Measurements from ENCODE around the gene TRAPPC4.
"Not testable (repeated sequence)": the region's sequence is repeated elsewhere in the genome, so short reads cannot be mapped to it uniquely, and the experiment has no call there.

Gene TRAPPC4

DNA sequence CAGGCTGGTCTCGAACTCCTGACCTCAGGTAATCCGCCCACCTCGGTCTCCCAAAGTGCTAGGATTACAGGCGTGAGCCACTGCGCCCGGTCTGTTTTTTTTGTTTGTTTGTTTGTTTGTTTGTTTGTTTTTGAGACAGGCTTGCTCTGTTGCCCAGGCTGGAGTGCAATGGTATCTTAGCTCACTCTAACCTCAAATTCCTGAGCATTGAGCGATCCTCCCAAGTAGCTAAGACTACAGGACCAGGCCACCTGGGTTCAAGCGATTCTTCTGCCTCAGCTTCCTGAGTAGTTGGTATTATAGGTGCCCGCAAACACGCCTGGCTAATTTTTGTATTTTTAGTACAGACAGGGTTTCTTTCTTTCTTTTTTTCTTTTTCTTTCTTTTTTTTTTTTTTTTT, 14.9 kb downstream of the TRAPPC4 start:
- not testable (repeated sequence) for DNase-seq (ENCODE audit: low read depth in 1 of 2, low spot score in 1 of 2)

DNA sequence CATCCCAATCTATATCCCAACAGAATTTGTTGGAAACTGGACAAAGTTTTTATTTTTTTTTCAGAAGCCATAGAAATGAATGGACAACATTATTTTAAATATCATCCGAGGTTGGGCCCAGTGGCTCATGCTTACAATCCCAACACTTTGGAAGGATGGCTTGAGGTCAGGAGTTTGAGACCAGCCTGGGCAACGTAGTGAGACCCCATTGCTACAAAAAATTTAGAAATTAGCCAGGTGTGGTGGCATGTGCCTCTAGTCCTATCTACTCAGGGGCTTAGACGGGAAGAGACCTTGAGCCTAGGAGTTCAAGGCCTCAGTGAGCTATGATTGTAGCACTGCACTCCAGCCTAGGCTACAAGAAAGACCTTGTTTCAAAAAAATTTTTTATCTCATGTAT, 16.2 kb downstream of the TRAPPC4 start:
- DNase-seq (ENCODE audit: low read depth in 1 of 2, low spot score in 1 of 2) = no peak

DNA sequence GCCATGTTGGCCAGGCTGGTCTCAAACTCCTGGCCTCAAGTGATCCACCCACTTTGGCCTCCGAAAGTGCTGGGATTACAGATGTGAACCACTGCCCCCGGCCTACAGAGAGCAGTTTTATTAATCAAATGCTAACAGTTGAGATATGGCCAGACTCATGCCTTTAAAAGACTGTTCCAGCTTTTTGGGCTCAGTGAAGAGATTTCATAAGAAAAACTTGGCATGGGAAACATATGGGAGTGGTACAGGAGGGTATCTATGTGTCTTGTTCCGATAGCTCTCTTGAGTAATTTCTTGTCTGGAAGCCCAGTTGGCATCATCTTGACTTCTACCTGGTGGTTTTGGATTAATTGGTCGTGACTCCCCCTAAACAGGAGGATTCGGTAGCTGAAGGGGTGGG, 20.3 kb downstream of the TRAPPC4 start:
- DNase-seq (ENCODE audit: low read depth in 1 of 2, low spot score in 1 of 2) = no peak

DNA sequence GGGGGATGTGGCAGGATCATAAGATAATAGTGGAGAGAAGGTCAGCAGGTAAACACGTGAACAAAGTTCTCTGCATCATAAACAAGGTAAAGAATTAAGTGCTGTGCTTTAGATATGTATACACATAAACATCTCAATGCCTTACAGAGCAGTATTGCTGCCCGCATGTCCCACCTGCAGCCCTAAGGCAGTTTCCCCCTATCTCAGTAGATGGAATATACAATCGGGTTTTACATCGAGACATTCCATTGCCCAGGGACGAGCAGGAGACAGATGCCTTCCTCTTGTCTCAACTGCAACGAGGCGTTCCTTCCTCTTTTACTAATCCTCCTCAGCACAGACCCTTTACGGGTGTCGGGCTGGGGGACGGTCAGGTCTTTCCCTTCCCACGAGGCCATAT, 20.9 kb downstream of the TRAPPC4 start:
- not testable (repeated sequence) for DNase-seq (ENCODE audit: low read depth in 1 of 2, low spot score in 1 of 2)

DNA sequence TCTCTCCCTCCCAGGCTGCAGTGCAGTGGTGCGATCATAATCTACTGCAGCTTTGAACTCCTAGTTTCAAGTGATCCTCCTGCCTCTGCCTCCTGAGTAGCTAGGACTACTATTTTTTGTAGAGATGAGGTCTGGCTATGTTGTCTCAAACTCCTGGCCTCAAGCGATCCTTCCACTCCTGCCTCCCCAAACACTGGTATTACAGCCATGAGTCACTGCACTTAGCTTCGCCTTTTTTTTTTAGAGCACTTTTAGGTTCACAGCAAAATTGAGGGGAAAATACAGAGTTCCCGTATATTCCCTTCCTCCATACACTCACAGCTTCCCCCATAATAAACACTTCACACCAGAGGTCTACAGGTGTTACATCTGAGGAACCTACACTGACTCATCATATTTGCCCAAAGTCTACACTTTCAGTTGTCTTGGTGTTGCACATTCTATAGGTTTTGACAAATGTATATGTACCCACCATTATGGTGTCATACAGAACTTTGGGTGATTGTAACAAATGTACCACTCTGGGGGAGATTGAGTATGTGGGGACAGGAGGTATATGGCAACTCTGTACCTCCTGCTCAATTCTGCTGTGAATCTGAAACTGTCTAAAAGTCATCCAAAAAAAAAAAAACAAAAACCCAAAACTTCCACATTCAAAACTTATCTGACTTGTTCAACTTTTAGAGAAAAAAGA, 23.4 kb downstream of the TRAPPC4 start:
- DNase-seq (ENCODE audit: low read depth in 1 of 2, low spot score in 1 of 2) = no peak

DNA sequence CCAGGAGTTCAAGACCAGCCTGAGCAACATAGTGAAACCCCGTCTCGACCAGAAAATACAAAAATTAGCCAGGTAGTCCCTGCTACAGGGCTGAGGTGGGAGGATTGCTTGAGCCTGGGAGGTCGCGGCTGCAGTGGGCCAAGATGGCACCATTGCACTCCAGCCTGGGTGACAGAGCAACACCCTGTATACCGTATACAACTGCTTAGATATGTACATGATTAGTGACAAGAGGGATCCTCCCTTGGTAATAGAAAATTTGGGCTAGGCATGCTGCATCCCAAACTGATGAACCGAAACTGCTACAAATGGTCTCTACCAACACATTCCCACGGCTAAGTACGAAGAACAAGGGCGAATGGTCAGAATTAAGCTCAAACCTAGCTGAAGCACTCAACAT, 24.4 kb downstream of the TRAPPC4 start:
- no peak for DNase-seq (ENCODE audit: low read depth in 1 of 2, low spot score in 1 of 2)

DNA sequence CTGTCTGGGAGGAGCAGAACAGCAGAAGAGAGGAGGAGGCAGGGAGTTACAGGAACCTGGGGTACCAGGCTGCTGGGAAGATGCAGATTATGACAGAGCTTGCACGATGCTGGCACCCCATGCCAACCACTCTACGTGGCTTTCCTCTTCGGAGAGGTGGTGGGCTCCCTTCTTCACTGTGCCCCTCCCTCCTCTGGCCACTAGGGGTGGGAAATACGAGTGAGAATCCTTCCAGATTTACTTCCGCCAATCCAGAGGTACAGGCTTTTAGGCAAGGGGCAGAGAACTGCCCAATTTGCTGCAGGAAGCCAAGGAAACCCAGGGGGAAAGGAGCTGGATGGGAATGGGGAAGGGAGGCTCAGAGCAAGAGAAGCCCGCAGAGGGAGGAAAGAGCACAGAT, 26.1 kb downstream of the TRAPPC4 start:
- DNase-seq (ENCODE audit: low read depth in 1 of 2, low spot score in 1 of 2) = no peak

DNA sequence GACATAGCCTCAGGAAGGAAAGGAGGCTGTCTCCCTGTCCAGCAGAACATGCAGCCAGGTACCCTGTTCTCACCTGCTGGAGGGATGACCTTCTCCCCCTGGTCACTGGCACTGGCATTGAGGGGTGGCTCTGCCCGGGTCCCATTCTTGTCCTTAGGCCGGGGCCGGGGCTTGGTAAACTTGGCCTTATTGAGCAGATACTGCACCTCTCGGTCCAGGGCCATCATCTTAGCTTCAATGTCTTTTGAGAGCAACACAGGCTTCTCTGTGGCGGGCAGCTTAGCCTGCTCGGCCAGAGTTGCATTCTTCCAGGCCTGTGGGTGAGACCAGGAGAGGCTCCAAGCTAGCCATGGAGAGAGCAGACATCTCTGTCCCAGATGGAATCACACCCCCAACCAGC, 27.9 kb downstream of the TRAPPC4 start:
- DNase-seq (ENCODE audit: low read depth in 1 of 2, low spot score in 1 of 2) = no peak

DNA sequence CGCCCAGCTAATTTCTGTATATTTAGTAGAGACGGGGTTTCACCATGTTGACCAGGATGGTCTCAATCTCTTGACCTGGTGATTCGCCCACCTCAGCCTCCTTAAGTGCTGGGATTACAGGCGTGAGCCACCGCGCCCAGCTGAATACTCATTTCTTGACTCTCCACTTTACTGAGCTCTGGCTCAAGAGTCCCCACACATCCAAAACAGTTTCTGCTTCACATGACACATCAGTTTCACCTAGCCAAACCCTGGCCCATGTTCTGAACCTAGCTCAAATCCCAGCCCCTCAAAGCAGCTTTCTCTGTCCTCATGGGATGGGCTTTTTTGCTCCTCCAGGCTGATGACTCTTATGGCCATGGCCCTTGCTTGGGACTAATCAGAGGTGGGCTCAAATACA, 28.6 kb downstream of the TRAPPC4 start:
- no peak for DNase-seq (ENCODE audit: low read depth in 1 of 2, low spot score in 1 of 2)

DNA sequence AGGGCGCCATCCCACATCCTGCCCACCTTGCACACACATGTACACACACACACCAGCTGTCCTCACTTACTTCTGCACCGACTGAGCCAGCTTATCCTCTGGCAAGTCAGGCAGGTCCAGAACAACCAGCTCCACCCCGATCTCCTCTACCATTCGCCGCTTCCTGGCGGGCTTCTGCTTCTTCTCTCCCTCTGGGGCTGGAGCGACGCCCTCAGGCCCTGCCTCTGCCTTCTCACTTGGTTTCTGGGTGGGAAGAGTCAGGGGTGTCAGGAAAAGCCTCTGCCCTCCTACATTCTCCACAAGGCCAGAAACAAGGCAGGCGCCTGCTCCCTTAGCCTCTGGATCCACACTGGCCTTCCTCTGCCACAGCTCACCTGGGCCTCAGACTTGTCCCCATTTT, 30.1 kb downstream of the TRAPPC4 start:
- no peak for DNase-seq (ENCODE audit: low read depth in 1 of 2, low spot score in 1 of 2)

DNA sequence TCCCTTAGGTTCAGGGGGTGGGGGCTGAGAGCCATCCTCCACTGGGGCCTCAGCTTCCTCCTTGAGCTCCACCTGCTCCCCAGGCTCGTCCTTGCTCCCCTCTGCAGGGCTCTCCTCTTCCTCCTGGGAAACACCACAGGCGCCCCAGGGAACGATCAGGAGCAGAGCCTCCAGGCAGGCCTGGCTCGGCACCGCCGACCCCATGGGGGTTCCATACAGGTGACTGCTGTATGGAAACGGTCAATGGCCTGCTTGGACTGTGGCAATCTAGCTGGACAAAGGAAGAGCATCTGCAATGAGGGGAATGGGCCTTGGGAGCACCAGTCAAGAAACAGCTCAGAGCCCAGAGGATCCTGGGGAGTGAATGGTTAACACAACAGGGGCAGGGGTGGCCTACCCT, 30.5 kb downstream of the TRAPPC4 start:
- DNase-seq (ENCODE audit: low read depth in 1 of 2, low spot score in 1 of 2) = no peak

DNA sequence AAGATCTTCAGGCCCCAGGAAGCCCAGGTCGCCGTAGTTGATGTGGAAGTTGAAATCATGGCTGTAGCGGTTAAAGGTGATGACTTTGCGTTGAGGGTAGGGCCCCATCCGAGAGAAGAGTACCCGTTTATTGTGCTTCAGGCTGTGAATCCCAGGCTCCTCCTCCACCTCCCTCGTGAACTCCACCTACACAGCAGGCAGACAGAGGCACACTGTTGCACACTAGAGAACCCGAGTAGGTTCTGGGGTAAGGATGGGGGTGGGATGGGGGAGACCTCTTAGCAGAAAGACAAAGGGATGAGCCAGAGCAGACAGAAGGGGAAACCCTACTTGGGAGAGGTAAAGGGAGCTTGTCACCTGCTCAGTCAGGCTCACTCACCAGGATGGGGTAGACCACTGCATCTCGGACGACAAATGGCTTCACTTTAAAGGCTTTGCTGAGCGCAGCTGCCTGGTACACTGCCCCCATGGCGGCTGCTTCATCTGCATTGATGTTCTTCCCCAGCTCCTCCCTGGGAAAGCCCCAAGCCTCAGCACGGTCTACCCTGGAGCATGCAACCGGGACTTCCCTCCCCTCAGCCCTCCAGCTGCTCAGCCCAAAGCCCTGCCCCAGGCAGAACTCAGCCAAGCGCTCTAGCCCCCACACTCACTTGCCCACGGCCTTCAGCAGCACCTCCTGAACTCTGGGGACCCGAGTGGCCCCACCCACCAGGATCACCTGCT, 33.0 kb downstream of the TRAPPC4 start:
- DNase-seq (ENCODE audit: low read depth in 1 of 2, low spot score in 1 of 2) = no peak

DNA sequence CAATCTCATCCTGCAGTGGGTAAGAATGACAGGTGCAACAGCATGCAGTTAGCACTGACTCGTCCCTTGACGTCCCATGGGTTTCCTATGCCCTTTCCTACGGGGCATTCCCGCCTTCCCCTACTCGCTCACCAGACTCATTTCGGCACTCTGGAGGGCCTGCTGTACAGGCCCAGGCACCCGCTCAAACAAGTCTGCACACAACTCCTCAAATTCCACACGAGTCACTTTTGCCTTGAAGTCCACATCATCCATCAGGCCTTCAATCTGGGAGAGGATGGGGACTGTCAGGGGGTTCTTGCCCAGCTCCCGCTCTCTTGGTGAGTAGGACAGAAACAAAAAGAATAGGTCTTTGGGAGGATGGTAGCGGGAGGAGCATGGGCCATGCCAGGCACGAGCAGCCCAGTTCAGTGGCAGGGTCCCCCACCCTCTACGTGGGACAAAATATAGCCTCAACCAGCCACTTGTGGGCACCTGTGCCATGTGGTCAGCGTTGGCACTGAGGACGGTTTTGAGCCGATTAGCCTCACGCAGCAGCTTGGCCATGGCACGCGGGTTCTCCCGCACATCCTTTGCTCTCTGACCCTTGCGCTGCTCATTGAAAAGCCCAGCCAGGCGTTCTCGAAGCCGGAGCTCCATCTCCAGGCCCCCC, 33.7 kb downstream of the TRAPPC4 start:
- DNase-seq (ENCODE audit: low read depth in 1 of 2, low spot score in 1 of 2) = no peak

DNA sequence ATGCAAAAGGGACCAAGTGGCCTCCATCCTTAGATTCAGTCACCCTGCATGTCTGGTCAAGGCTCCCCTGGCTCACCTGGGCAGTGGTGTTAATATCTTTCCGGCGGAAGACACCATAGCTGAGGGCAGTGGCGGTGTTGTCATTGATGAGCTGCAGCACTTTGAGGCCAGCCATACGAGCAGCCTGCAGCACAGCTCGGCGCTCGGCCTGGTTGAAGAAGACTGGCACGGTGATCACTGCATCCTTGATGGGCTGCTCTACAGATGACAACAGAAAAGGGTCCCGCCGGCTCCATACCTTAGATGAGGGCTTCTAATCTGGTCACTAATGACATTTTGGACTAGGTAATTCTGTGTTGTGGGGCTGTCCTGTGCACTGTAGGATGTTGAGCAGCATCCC, 35.9 kb downstream of the TRAPPC4 start:
- no peak for DNase-seq (ENCODE audit: low read depth in 1 of 2, low spot score in 1 of 2)

DNA sequence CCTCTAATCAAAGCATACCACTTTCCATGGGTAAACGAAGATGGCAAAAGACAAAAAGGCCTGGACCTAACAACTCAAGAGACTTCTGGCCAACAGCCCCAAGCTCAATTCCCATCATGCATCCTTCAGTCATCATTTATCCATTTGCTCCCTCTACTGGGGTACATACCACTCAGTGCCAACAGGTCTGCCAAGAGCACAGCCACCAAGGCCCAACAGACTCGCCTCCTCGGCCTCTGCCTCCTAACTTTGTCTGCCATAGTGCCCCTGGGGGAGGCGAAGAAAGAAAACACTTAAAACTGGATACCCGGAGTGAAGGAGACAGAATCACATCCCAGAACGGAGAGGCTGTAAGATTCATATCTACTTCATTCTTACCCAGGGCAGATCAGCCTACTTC, 37.3 kb downstream of the TRAPPC4 start:
- DNase-seq (ENCODE audit: low read depth in 1 of 2, low spot score in 1 of 2) = no peak

DNA sequence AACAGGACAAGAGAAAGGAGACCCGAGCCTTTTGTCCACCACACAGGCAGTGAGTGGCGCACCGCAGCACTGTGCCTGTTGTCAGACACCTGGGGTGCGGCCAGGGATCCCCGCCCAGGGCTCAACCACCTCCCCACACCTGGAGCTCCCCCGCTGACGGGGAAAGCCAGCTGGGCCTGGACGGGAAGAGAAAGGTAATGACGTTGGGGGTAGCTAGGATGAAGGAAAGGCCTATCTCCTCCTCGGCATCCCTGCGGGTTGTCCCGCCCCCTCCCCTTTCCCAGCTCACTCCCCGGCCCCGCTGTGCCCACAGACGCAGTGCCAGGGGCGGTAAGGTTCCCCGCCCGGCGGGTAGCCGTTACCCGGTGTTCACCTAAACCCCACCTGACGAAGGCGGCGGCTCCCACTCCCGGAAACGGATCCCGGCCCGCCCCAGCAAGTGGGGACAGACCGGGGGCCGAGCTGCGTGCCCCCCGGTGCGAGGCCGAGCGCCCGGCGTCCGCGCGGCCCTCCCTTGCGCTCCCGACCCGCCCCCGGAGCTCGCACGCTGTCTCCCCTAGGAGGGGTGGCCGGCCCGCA, 37.9 kb downstream of the TRAPPC4 start:
- DNase-seq (ENCODE audit: low read depth in 1 of 2, low spot score in 1 of 2) = peak in 1 of 2 donors; percentile 25

DNA sequence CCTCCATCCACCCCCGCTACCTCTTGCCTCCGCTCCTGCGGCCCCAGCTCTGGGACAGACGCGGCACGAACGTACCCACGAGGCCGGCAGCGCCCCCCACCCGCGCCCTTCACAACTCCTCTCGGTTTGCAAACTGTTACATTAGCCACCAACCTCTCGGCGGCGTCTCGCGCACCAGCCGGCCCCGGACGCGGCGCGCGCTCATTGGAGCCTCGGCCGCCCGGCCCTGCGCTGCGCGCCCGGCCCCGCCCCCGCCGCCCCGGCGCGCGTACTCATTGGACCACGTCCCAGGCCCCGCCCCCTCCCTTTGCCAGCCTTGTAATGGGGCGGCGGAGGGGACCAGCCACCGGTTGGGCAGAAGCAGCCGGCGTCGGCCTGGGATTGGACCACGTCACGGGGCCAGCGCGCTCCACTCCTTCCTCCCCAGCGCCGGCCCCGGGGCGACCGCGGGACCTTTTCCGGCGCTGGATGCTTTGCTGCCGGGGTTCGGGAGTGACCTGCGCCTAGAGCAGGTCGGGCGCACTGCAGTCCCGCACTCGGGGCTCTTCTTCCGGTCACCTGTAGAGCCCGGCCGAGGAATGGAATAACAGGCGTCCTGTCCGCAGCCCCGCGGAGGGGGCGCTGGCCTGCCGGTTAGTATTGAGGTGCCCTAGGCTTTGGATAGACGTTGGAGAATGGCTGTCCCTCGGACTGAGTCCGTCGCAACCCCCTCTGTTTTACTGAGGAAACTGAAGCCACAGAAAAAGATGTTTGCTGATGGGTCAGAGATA, 38.6 kb downstream of the TRAPPC4 start, which contains the start of gene HYOU1:
Gene HYOU1 (minus strand): TSS at position 206 of the 770 bp plus-strand sequence. CDS start 1,045 bp downstream, outside the sequence.
- peak; percentile 98 to 99 for DNase-seq (ENCODE audit: low read depth in 1 of 2, low spot score in 1 of 2)

DNA sequence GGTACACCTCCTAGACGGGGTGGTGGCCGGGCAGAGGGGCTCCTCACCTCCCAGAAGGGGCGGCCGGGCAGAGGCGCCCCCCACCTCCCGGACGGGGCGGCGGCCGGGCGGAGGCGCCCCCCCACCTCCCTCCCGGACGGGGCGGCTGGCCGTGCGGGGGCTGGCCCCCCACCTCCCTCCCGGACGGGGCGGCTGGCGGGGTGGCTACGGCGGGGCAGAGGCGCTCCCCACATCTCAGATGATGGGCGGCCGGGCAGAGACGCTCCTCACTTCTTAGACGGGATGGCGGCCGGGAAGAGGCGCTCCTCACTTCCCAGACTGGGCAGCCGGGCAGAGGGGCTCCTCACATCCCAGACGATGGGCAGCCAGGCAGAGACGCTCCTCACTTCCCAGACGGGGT, 40.6 kb downstream of the TRAPPC4 start:
- DNase-seq (ENCODE audit: low read depth in 1 of 2, low spot score in 1 of 2) = not testable (repeated sequence)

DNA sequence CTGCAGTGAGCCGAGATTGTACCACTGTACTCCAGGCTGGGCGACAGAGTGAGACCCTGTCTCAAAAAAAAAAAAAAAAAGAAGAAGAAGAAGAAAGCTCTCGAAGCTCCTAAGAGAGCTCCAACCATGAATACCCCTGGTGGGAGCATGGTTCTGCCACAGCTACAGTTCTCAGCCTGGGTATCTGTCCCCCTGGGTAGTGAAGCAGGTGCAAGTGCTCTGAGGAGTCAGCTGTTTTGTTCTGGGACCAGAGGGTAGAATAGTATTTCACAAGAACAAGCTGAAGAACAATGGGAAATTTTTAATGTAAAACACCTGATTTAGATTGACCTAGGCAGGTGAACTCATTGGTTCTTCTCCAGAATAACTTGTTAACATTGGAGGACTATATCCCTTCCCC, 42.7 kb downstream of the TRAPPC4 start:
- no peak for DNase-seq (ENCODE audit: low read depth in 1 of 2, low spot score in 1 of 2)

DNA sequence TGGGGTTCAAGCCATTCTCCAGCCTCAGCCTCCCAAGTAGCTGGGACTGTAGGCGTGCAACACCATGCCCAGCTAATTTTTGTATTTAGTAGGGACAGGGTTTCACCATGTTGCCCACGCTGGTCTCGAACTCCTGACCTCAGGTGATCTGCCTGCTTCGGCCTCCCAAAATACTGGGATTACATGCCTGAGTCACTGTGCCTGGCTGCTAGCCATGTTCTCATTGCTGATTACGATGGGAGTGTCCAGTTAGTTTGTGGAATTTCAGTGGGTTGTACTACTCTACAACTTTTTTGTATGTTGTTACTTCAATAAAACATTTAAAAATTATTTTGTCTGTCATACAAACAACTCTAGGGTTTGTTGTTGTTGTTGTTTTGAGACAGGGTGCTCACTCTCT, 44.2 kb downstream of the TRAPPC4 start:
- DNase-seq (ENCODE audit: low read depth in 1 of 2, low spot score in 1 of 2) = no peak

DNA sequence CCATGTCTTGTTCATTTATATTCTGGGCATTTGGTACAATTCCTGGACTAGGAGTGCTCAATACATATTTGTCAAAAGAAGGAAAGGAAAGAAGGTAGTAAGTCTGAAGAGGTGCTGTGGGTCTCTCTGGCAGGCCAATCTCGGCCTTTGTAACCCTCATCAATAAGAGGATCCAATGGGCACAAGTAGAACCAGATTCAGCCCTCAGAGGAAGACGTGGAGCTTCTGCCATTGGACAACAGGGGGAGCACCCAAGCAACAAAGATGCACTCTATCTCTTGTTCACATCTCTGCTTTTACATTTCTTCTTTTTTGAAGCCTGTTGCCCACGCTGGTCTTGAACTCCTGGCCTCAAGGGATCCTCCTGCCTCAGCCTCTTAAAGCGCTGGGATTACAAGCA, 46.8 kb downstream of the TRAPPC4 start:
- no peak for DNase-seq (ENCODE audit: low read depth in 1 of 2, low spot score in 1 of 2)

Measured in stimulated activated CD4-positive, alpha-beta T cell treated with anti-CD3 and anti-CD28 coated beads, Interleukin-15, amount 100 ng/mL, for 1 hour (primary cell).